OCI-LY7 (cell line): Measurements from ENCODE around the gene MN1.
"Not testable (repeated sequence)": the region's sequence is repeated elsewhere in the genome, so short reads cannot be mapped to it uniquely, and the experiment has no call there.

Experiments
- CTCF ChIP-seq: fragments of 200-600 bp; sonication (generic); conservative IDR thresholded peaks from 2 replicates; pipeline ENCODE4 v1.5.1; 2014; ENCODE audit warnings: mild to moderate bottlenecking, antibody characterized with exemption, low read length, moderate library complexity, mixed read lengths
- EZH2phosphoT487 ChIP-seq: fragments of 200-600 bp; sonication (generic); IDR thresholded peaks from 2 replicates; pipeline ENCODE4 v1.6.1; 2018; ENCODE audit warnings: low read depth, borderline replicate concordance, mild to moderate bottlenecking, mixed run types, antibody characterized with exemption, low read length, moderate library complexity, mixed read lengths

- TF ChIP-seq CTCF, EZH2phosphoT487: not testable (repeated sequence)
Observed at GRCh38 chr22:27744078-27744477, 57.5 kb downstream of the MN1 start.
